Fibroblast of peridontal ligament (primary cell): ENCODE measurements around the gene FAM240A.
"Not testable (repeated sequence)": the region's sequence is repeated elsewhere in the genome, so short reads cannot be mapped to it uniquely, and the experiment has no call there.

Experiments used
- DNase-seq: peaks from one replicate; pipeline ENCODE4 v3.0.0-alpha.2; 2010; ENCODE audit errors: extremely low read depth

Gene FAM240A

DNA sequence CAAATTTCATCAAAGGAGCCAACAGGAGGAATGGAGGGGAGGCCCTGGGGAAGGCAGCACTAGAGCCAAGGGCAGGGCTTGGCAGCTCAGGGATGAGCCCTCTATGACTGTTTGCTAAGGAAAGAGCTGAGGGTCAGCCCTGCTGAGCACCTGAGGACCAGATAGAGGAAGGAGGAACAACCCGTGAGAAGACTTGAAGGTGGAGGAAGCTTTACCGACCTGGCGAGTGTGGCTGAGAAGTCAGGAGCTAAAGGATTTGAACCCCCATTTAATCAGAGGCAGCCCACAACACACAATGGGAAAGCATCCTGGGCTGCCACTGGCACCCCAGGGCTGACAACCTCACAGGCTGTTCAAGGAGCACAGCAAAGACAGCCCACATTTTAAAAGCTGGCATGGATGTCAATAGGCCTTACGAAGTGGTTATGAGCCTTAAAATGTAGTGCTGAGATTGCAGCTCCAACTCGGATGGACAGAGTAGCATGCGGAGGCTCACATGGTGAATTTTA, 25.5 kb upstream of the FAM240A start:
- DNase-seq, result no peak

DNA sequence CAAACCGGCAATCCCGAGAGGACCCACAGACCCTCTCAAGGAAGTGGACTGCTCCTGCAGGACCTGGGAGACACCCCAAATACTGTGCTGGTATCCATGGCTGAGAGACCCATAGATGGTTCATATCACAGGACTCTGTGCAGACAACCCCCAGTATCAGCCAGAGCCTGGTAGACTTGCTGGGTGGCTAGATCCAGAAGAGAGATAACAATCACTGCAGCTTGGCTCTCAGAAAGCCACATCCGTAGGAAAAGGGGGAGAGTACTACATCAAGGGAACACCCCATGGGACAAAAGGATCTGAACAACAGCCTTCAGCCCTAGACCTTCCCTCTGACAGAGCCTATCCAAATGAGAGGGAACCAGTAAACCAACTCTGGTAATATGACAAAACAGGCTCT, 25.1 kb upstream of the FAM240A start:
- DNase-seq, result not testable (repeated sequence)

GRCh38 chr3:46593274-46593862, 19.0 kb upstream of the FAM240A start:
- DNase-seq, result no peak

DNA sequence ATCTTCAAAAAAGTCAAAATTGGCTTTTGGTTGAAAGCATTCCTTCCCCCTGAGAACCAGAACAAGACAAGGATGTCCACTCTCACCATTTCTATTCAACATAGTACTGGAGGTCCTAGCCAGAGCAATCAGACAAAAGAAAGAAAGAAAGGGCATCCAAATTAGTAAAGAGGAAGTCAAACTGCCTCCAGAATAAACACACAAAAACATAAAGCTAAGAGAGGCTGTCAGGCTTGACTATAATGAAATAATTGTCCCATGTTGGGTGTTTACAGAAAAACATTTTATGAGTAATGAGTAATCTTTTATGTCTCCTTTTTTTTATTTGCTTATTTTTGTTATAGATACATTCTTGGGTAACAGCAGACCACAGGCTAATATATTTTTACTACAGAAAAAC, 18.3 kb upstream of the FAM240A start:
- DNase-seq, result no peak

- no peak for DNase-seq
These were observed 17.6 kb upstream of the FAM240A start for GRCh38 chr3:46594723-46595122.

- DNase-seq, result no peak
These were observed 16.5 kb upstream of the FAM240A start for GRCh38 chr3:46595819-46596314.

DNA sequence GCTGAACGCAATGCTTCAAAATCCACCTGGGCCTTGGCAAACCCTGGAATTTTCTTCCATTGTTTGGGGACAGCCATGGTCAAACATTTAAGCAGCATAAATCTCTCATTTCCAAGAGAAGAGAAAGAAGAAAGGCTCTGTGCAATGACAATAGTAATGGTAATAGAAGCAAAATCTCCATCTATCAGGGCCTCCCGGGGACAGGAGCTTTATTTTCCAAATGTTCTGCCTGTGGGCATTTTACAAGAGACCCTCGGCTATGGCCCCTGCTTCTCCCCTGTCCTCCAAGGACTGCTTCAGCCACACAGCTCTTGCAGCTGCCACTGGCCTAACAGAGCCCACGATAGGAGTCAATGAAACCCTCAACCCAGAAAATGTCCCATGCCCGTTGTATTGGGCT, 12.7 kb upstream of the FAM240A start:
- DNase-seq, result no peak

GRCh38 chr3:46603446-46604046, 8.8 kb upstream of the FAM240A start:
- no peak for DNase-seq

- DNase-seq, result no peak
These were observed 8.2 kb upstream of the FAM240A start for GRCh38 chr3:46604127-46604526.

- peak; percentile 53 for DNase-seq
These were observed 4.7 kb upstream of the FAM240A start for GRCh38 chr3:46607603-46608028.

GRCh38 chr3:46609212-46609721, 3.1 kb upstream of the FAM240A start:
- no peak for DNase-seq

- peak; percentile 33 for DNase-seq
These were observed 2.2 kb upstream of the FAM240A start for GRCh38 chr3:46609944-46610722.

- no peak for DNase-seq
These were observed 1.1 kb downstream of the FAM240A start for GRCh38 chr3:46613313-46614005.

DNA sequence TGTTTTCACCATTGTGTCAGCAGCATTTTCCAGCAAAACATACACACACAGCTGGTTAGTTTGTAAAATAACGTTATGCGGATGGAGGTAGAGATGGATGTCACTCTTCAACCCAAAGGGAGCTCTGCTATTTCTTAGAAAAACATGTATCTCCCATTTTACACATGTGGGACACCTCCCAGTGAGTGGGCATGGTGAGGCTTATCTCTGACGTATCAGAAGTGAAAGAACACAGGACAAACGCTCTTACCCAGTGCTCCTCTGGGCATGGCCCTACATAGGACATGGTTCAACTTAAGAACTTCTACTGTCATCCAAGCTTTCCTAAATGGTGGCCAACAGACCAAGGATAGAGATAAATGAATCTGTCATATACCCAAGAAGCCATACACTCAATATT, 2.1 kb downstream of the FAM240A start:
- no peak for DNase-seq

- no peak for DNase-seq
These were observed 2.9 kb downstream of the FAM240A start for GRCh38 chr3:46615050-46615775.

DNA sequence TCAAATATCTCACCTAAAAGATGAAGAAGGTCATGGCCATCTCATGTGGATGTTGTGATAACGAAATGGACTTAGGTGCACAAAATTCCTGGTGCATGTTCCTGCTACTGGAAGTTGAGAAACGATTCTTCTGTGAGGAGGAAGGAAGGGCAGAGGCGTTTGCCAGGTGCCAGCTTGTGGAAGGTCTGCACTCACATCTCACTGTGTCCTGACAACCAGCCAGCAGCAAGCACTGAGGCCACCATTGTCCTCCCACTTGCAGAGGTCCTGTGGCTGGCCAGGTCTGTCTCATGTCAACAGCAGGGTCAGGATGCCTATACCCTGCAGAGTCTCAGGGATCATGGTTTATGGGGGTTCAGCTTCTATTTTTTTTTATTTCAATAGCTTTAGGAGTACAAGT, 3.7 kb downstream of the FAM240A start:
- no peak for DNase-seq

DNA sequence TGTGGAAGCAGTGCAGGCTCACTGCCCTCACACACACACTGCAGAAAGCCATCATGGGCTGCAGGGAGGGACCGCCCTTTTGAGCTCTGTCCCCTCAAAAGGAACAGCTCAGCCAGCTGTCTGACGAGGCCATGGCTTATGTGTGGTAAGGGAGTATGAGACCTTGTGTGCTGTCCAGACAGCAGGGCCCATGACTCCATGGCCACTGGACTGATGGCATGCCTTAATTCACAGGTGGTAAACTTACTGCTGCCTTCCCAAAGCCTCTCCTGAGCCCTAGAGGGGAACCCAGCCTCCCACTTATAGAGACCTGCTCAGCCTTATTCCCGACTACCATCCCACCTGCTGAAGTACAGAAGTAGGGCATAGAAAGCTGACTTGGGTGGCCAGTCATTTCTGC, 5.6 kb downstream of the FAM240A start:
- no peak for DNase-seq

DNA sequence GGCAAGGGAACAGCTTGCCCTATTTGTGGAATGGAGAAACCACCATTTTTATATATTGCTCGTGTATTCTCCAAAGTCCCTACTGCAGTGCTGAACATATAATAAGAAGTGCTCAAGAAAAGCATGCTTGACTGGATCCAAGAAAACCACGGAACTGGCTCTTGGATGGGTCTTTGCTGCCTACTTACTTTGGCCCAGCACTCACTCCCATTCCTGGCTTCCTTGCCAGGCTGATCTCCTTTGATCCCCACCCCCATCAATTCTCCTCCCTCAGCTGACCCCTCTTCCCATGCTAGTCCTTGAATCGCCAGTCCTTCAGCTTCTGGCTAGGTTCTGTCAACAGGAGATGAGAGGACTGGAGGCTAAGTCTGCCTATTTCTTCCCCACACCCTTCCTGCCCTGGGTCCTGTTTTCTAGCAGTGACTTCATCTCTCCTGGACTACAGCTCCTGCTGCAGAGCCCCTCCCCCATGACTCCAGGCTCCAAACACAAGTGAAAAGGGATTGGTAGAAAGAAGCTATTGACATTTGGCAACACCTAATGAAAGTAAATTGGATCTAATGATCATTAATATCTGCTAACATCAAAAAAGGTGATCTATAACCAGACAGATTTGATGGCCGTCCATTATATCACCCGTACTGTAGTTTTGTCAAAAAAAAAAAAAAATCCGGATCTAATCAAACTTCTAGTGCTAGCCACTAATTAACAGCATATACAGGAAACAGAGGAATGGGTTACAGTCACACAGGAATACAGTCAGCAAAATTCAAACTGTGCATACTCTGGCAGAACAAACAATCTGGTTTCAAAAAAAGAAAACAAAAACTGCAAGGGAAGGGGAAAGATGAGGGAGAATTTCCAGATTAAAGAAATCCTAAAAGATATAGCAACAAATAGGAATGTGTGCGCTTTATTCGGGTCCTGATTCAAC, 7.8 kb downstream of the FAM240A start:
- DNase-seq, result no peak

DNA sequence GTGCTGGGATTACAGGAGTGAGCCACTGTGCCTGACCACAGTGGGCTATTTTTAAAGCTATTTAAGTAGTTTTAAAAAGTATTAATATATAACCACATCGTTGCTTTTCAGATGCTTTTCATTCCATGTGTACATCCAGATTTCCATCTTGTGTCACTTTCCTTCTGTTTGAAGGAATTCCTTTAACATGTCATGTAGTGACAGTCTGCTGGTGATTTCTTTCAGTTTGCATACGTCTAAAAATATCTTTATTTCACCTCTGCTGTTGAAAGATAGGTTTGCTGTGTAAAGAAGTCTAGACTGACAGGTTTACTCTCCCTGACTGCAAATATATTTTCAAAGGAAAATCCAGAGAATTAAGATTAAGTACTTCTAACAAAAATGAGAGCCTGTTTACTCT, 12.2 kb downstream of the FAM240A start:
- no peak for DNase-seq

DNA sequence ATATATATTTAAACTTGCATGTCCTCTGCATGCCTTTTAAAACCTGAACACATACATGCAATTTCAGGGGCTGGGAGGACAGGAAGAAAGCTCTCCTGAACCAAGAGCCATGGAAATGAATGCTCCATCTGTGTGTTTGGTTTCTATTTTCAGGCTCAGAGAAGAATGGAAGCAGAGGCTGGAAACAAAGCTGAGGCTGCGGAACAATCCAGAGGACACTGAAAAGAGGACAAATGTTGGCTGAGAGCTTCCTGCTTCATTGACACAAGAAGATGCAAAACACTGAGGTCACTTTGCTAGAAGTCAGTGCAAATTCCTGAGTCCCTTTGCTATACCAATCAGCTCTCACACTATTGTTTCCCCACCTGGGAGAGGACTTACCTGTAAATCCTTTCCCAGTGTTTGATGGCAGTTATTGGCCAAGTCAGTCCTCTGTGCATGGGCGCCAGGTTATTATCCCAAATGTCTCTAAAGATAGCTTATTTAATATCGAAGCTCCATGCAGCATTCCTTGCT, 12.7 kb downstream of the FAM240A start:
- no peak for DNase-seq
